Measurements from ENCODE around the gene UBE2E3.

UBE2E3 gene

GRCh38 chr2:180987146-180987545, 6.7 kb downstream of the UBE2E3 start:
- no peak overlapping the region for H3K18ac ChIP-seq (ENCODE audit: low read depth in 1 of 2, low read length in 2 of 2)
- no peak overlapping the region for H4K91ac ChIP-seq (ENCODE audit: low read length)
- no peak overlapping the region for H4K8ac ChIP-seq (ENCODE audit: low read length)
- H3K4ac ChIP-seq (ENCODE audit: low read depth in 1 of 2, low read length in 2 of 2): no peak overlapping the region
- no peak overlapping the region for H2BK120ac ChIP-seq (ENCODE audit: low read depth, low read length)
- H3K27ac ChIP-seq (ENCODE audit: low read length, poor library complexity, severe bottlenecking): no peak overlapping the region
- H3K4me2 ChIP-seq (ENCODE audit: low read length, poor library complexity, severe bottlenecking): no peak overlapping the region
- H3K4me1 ChIP-seq (ENCODE audit: control insufficient read depth, insufficient read depth, low read depth, low read length): no peaks in the 10 kb centered on the region
- no peak overlapping the region for H3K23ac ChIP-seq (ENCODE audit: low read length in 2 of 2)
- no peak overlapping the region for H3K9ac ChIP-seq (ENCODE audit: low read length)
- no peak overlapping the region for H3K4me3 ChIP-seq (ENCODE audit: insufficient read depth in 1 of 2, low read depth in 1 of 2, low read length in 2 of 2)
- H2AK5ac ChIP-seq (ENCODE audit: low read length, severe bottlenecking): no peak overlapping the region
- peaks cover 0 to 76% of the 10 kb centered on the region in 2 experiments for H3K36me3 ChIP-seq (ENCODE audit: control insufficient read depth in 1 of 2, insufficient read depth in 2 of 2, low read depth in 1 of 2, low read length in 2 of 2)
- no peaks in the 10 kb centered on the region for H3K9me3 ChIP-seq (ENCODE audit: control insufficient read depth, low read length)
- H3K27me3 ChIP-seq (ENCODE audit: control insufficient read depth in 1 of 2, insufficient read depth in 1 of 2, low read length in 2 of 2): no peaks in the 10 kb centered on the region
- 92% methylated on average over 2 of the region's 2 CpGs for WGBS
- no peak overlapping the region for H2AFZ ChIP-seq (ENCODE audit: low read depth, low read length)
- H3K79me1 ChIP-seq (replicated peaks; ENCODE audit: low read length, poor library complexity, severe bottlenecking): no peaks in the 10 kb centered on the region
- no peak overlapping the region for H3K14ac ChIP-seq (ENCODE audit: low read length in 2 of 2)
- no peak overlapping the region for H2BK12ac ChIP-seq (ENCODE audit: low read length in 2 of 2)
- no peak for DNase-seq
- no peak overlapping the region for H2BK15ac ChIP-seq (ENCODE audit: low read depth, poor library complexity, severe bottlenecking)
- no peak overlapping the region for H2BK5ac ChIP-seq (ENCODE audit: low read depth, low read length, poor library complexity, severe bottlenecking)

GRCh38 chr2:180990337-180990736, 9.9 kb downstream of the UBE2E3 start:
- Histone ChIP-seq H3K23ac (ENCODE audit: low read length in 2 of 2) (no peak overlapping the region), H3K4me1 (ENCODE audit: control insufficient read depth, insufficient read depth, low read depth, low read length) (no peaks in the 10 kb centered on the region), H2BK120ac (ENCODE audit: low read depth, low read length) (no peak overlapping the region), H3K14ac (ENCODE audit: low read length in 2 of 2) (no peak overlapping the region), H4K8ac (ENCODE audit: low read length) (no peak overlapping the region), H2BK5ac (ENCODE audit: low read depth, low read length, poor library complexity, severe bottlenecking) (no peak overlapping the region), H3K4me2 (ENCODE audit: low read length, poor library complexity, severe bottlenecking) (no peak overlapping the region), H3K4ac (ENCODE audit: low read depth in 1 of 2, low read length in 2 of 2) (no peak overlapping the region), H3K36me3 (ENCODE audit: control insufficient read depth in 1 of 2, insufficient read depth in 2 of 2, low read depth in 1 of 2, low read length in 2 of 2) (peaks cover 4 to 81% of the 10 kb centered on the region in 2 experiments), H3K27ac (ENCODE audit: low read length, poor library complexity, severe bottlenecking) (no peak overlapping the region), H2AFZ (ENCODE audit: low read depth, low read length) (no peak overlapping the region), H2BK15ac (ENCODE audit: low read depth, poor library complexity, severe bottlenecking) (no peak overlapping the region), H3K79me1 (replicated peaks; ENCODE audit: low read length, poor library complexity, severe bottlenecking) (no peaks in the 10 kb centered on the region), H3K27me3 (ENCODE audit: control insufficient read depth in 1 of 2, insufficient read depth in 1 of 2, low read length in 2 of 2) (no peaks in the 10 kb centered on the region), H4K91ac (ENCODE audit: low read length) (no peak overlapping the region), H3K9me3 (ENCODE audit: control insufficient read depth, low read length) (no peaks in the 10 kb centered on the region), H2BK12ac (ENCODE audit: low read length in 2 of 2) (no peak overlapping the region), H3K9ac (ENCODE audit: low read length) (no peak overlapping the region), H3K18ac (ENCODE audit: low read depth in 1 of 2, low read length in 2 of 2) (no peak overlapping the region), H3K4me3 (ENCODE audit: insufficient read depth in 1 of 2, low read depth in 1 of 2, low read length in 2 of 2) (no peak overlapping the region), H2AK5ac (ENCODE audit: low read length, severe bottlenecking) (no peak overlapping the region)
- WGBS: 33% methylated on average over 1 of the region's 3 CpGs
- DNase-seq: no peak

- no peak overlapping the region for H3K4me2 ChIP-seq (ENCODE audit: low read length, poor library complexity, severe bottlenecking)
- no peak overlapping the region for H3K9ac ChIP-seq (ENCODE audit: low read length)
- no peaks in the 10 kb centered on the region for H3K4me1 ChIP-seq (ENCODE audit: control insufficient read depth, insufficient read depth, low read depth, low read length)
- no peak overlapping the region for H2BK15ac ChIP-seq (ENCODE audit: low read depth, poor library complexity, severe bottlenecking)
- no peak overlapping the region for H3K4ac ChIP-seq (ENCODE audit: low read depth in 1 of 2, low read length in 2 of 2)
- peaks cover 4 to 81% of the 10 kb centered on the region in 2 experiments for H3K36me3 ChIP-seq (ENCODE audit: control insufficient read depth in 1 of 2, insufficient read depth in 2 of 2, low read depth in 1 of 2, low read length in 2 of 2)
- no peak overlapping the region for H3K4me3 ChIP-seq (ENCODE audit: insufficient read depth in 1 of 2, low read depth in 1 of 2, low read length in 2 of 2)
- H3K79me1 ChIP-seq (replicated peaks; ENCODE audit: low read length, poor library complexity, severe bottlenecking): no peaks in the 10 kb centered on the region
- H3K9me3 ChIP-seq (ENCODE audit: control insufficient read depth, low read length): no peaks in the 10 kb centered on the region
- no peak overlapping the region for H4K91ac ChIP-seq (ENCODE audit: low read length)
- DNase-seq: no peak
- no peak overlapping the region for H2AK5ac ChIP-seq (ENCODE audit: low read length, severe bottlenecking)
- no peak overlapping the region for H2BK120ac ChIP-seq (ENCODE audit: low read depth, low read length)
- no peaks in the 10 kb centered on the region for H3K27me3 ChIP-seq (ENCODE audit: control insufficient read depth in 1 of 2, insufficient read depth in 1 of 2, low read length in 2 of 2)
- no peak overlapping the region for H3K18ac ChIP-seq (ENCODE audit: low read depth in 1 of 2, low read length in 2 of 2)
- no peak overlapping the region for H4K8ac ChIP-seq (ENCODE audit: low read length)
- H3K27ac ChIP-seq (ENCODE audit: low read length, poor library complexity, severe bottlenecking): no peak overlapping the region
- H3K14ac ChIP-seq (ENCODE audit: low read length in 2 of 2): no peak overlapping the region
- no peak overlapping the region for H2BK5ac ChIP-seq (ENCODE audit: low read depth, low read length, poor library complexity, severe bottlenecking)
- no peak overlapping the region for H3K23ac ChIP-seq (ENCODE audit: low read length in 2 of 2)
- no CpG with 5 or more reads among the region's 1 CpG for WGBS
- H2AFZ ChIP-seq (ENCODE audit: low read depth, low read length): no peak overlapping the region
- H2BK12ac ChIP-seq (ENCODE audit: low read length in 2 of 2): no peak overlapping the region
Measured at GRCh38 chr2:180990794-180991193, 10.4 kb downstream of the UBE2E3 start.

GRCh38 chr2:180991361-180991760, 11.0 kb downstream of the UBE2E3 start:
- Histone ChIP-seq H3K9ac (ENCODE audit: low read length) (no peak overlapping the region), H4K8ac (ENCODE audit: low read length) (no peak overlapping the region), H3K36me3 (ENCODE audit: control insufficient read depth in 1 of 2, insufficient read depth in 2 of 2, low read depth in 1 of 2, low read length in 2 of 2) (peaks cover 4 to 81% of the 10 kb centered on the region in 2 experiments), H3K27me3 (ENCODE audit: control insufficient read depth in 1 of 2, insufficient read depth in 1 of 2, low read length in 2 of 2) (no peaks in the 10 kb centered on the region), H3K18ac (ENCODE audit: low read depth in 1 of 2, low read length in 2 of 2) (no peak overlapping the region), H2BK5ac (ENCODE audit: low read depth, low read length, poor library complexity, severe bottlenecking) (no peak overlapping the region), H3K9me3 (ENCODE audit: control insufficient read depth, low read length) (no peaks in the 10 kb centered on the region), H4K91ac (ENCODE audit: low read length) (no peak overlapping the region), H3K4ac (ENCODE audit: low read depth in 1 of 2, low read length in 2 of 2) (no peak overlapping the region), H3K79me1 (replicated peaks; ENCODE audit: low read length, poor library complexity, severe bottlenecking) (no peaks in the 10 kb centered on the region), H3K4me3 (ENCODE audit: insufficient read depth in 1 of 2, low read depth in 1 of 2, low read length in 2 of 2) (no peak overlapping the region), H2BK15ac (ENCODE audit: low read depth, poor library complexity, severe bottlenecking) (no peak overlapping the region), H3K27ac (ENCODE audit: low read length, poor library complexity, severe bottlenecking) (no peak overlapping the region), H3K14ac (ENCODE audit: low read length in 2 of 2) (no peak overlapping the region), H2BK12ac (ENCODE audit: low read length in 2 of 2) (no peak overlapping the region), H3K23ac (ENCODE audit: low read length in 2 of 2) (no peak overlapping the region), H3K4me1 (ENCODE audit: control insufficient read depth, insufficient read depth, low read depth, low read length) (no peaks in the 10 kb centered on the region), H3K4me2 (ENCODE audit: low read length, poor library complexity, severe bottlenecking) (no peak overlapping the region), H2BK120ac (ENCODE audit: low read depth, low read length) (no peak overlapping the region), H2AFZ (ENCODE audit: low read depth, low read length) (no peak overlapping the region), H2AK5ac (ENCODE audit: low read length, severe bottlenecking) (no peak overlapping the region)
- WGBS: 96% methylated on average over 3 of the region's 3 CpGs
- DNase-seq: no peak

All from mesenchymal stem cell (in vitro differentiated cells and primary cell).